Activated T-cell treated with anti-CD3 and anti-CD28 coated beads, Interleukin-2, amount 50 U/mL, for 72 hours (primary cell): ENCODE data around the gene PRUNE2. TPM values are rescaled to one million over a fixed set of nuclear protein-coding genes. Genes with fewer than 3 reads are reported as not detected.

Source experiments
- ATAC-seq, 2 donors: fragments of 150-1000 bp; cut with Tn5 transposase; replicated peaks in 1 of 2; 2 replicates each; pipeline ENCODE4 v1.10.0; 2021; ENCODE audit warnings: moderate library complexity in 2 of 2, mild to moderate bottlenecking in 1 of 2
- DNase-seq, 2 donors: peaks; one replicate each; pipeline ENCODE4 v3.0.0; 2021 to 2022; ENCODE audit warnings: mixed read lengths in 1 of 2
- H3K27ac Mint-ChIP-seq: one replicate; pipeline ENCODE4 v1.8.0; 2022; ENCODE audit warnings: mild to moderate bottlenecking, moderate library complexity, mixed read lengths
- H3K27me3 Mint-ChIP-seq: one replicate; pipeline ENCODE4 v1.8.0; 2022; ENCODE audit warnings: low read depth, mixed read lengths
- H3K36me3 Mint-ChIP-seq, 2 donors: one replicate each; pipeline ENCODE4 v1.8.0; 2022; ENCODE audit warnings: mixed read lengths in 2 of 2, mild to moderate bottlenecking in 1 of 2; ENCODE audit not compliant: insufficient read depth in 2 of 2
- H3K4me1 Mint-ChIP-seq: one replicate; pipeline ENCODE4 v1.8.0; 2022; ENCODE audit warnings: low read depth, mixed read lengths
- H3K4me3 Mint-ChIP-seq, 2 donors: one replicate each; pipeline ENCODE4 v1.8.0; 2022; ENCODE audit warnings: mild to moderate bottlenecking in 2 of 2, mixed read lengths in 2 of 2, moderate library complexity in 2 of 2
- H3K9me3 Mint-ChIP-seq, 2 donors: one replicate each; pipeline ENCODE4 v1.8.0; 2022; ENCODE audit warnings: mixed read lengths in 2 of 2
- total RNA-seq, 2 donors: library from RNA; stranded (reverse); gene quantifications; one replicate each; pipeline ENCODE4 v1.2.3, GENCODE V29; 2022

PRUNE2 gene
- total RNA-seq, 2 donors from 2014 or later = 0.69 to 1.5 TPM

DNA sequence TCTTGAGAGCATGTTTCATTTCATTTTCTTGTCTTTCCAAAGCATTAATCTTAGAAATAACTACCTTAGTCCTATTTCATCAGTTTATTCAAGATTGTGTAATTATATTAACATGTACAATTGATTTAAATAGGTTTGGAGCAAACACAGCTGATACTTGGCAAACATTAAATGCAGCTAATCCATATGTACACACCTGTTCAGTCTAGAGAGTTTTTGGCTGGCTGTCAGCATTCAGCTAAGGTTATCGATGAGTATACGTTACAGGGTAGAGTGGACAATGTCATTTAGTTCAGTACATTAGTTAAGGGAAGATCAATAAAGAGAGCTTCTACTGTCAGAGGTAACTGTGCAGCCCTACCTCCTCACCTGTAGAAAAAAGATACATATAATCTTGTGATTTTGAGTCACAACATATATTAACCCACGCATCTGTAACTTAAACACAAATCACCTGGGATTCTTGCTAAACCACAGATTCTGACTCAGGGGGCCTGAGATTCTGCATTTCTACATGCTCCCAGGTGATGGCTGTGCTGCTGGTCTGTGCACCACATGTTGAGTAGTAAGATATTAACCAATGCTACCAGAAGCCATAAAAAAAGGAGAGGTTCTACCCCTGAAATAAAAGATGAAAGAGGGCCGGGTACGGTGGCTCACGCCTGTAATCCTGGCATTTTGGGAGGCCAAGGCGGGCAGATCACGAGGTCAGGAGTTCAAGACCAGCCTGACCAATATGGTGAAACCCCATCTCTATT is 175.8 kb downstream of the PRUNE2 start:
- no peak for ATAC-seq

GRCh38 chr9:76729116-76729515 is 176.8 kb downstream of the PRUNE2 start:
- Mint-ChIP-seq H3K4me1 (peaks cover 6% of the 10 kb centered on the region), H3K9me3 (no peaks in the 10 kb centered on the region), H3K27ac (no peak overlapping the region), H3K36me3 (no peaks in the 10 kb centered on the region), H3K27me3 (peaks cover 19% of the 10 kb centered on the region), H3K4me3 (no peak overlapping the region)
- DNase-seq = no peak
- no peak for ATAC-seq

More for the DNA sequence above, 175.8 kb downstream of the PRUNE2 start:
- no peaks in the 10 kb centered on the region for H3K9me3 Mint-ChIP-seq
- H3K36me3 Mint-ChIP-seq = no peaks in the 10 kb centered on the region
- H3K4me1 Mint-ChIP-seq = peaks cover 6% of the 10 kb centered on the region
- no peak for DNase-seq
- no peak overlapping the region for H3K4me3 Mint-ChIP-seq
- H3K27ac Mint-ChIP-seq = no peak overlapping the region
- peaks cover 18% of the 10 kb centered on the region for H3K27me3 Mint-ChIP-seq

DNA sequence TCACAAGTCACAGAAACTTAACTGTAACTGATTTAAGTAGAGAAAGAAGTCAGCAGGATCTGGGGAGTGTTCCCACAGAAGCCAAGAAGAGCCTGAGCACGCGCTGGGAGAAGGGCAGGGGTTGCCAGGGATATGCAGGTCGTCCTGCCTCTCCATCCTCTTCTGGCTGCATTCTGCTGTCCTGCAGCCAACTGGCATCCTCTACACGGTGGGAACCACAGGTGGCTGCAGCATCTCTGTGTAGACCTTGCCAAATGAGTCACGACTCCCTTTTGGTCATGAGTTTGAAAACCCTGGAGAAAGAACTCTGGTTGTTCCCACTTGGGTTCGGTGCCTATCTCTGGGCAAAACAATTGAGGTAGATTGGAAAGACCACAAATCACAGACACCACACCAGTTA is 180.0 kb downstream of the PRUNE2 start:
- Mint-ChIP-seq H3K4me1 (no peaks in the 10 kb centered on the region), H3K27ac (no peak overlapping the region), H3K9me3 (no peaks in the 10 kb centered on the region), H3K27me3 (peaks cover 19% of the 10 kb centered on the region), H3K4me3 (no peak overlapping the region), H3K36me3 (no peaks in the 10 kb centered on the region)
- DNase-seq = no peak
- no peak for ATAC-seq

DNA sequence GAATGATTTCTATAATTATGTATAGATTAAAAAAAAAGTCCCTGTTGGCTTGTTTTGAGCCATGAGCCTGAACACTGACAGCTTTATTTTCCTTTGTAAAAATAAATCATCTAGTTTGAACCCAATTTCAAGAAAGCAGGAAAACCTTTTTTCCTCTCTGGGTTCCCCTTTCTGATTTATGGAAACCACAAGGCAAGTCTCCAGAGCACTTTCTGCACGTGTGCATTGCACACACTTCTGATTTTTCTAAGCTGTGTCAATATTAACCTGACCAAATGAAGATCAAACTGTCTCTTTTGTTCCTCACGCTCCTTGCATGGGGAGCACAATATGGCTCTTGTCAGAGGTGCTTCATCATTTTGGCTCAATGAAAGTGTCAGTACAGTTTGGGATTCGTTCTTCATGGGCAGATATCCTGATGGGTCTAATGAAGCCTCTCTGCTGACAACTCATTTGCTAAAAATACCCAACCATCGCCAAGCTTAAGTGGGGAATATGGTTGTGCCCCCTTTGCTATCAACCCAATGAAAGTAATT is 180.8 kb downstream of the PRUNE2 start:
- no peak overlapping the region for H3K27ac Mint-ChIP-seq
- DNase-seq (no peak), ATAC-seq (no peak)
- no peaks in the 10 kb centered on the region for H3K9me3 Mint-ChIP-seq
- no peaks in the 10 kb centered on the region for H3K4me1 Mint-ChIP-seq
- no peaks in the 10 kb centered on the region for H3K36me3 Mint-ChIP-seq
- H3K4me3 Mint-ChIP-seq = no peak overlapping the region
- peaks cover 21% of the 10 kb centered on the region for H3K27me3 Mint-ChIP-seq

GRCh38 chr9:76720245-76720644 is 185.7 kb downstream of the PRUNE2 start:
- ATAC-seq (peak in 1 of 2 donors; percentile 58), DNase-seq (no peak)
- no peak overlapping the region for H3K4me3 Mint-ChIP-seq
- no peaks in the 10 kb centered on the region for H3K9me3 Mint-ChIP-seq
- no peaks in the 10 kb centered on the region for H3K36me3 Mint-ChIP-seq
- H3K27ac Mint-ChIP-seq = no peak overlapping the region
- peaks cover 4% of the 10 kb centered on the region for H3K4me1 Mint-ChIP-seq
- H3K27me3 Mint-ChIP-seq = peaks cover 31% of the 10 kb centered on the region

DNA sequence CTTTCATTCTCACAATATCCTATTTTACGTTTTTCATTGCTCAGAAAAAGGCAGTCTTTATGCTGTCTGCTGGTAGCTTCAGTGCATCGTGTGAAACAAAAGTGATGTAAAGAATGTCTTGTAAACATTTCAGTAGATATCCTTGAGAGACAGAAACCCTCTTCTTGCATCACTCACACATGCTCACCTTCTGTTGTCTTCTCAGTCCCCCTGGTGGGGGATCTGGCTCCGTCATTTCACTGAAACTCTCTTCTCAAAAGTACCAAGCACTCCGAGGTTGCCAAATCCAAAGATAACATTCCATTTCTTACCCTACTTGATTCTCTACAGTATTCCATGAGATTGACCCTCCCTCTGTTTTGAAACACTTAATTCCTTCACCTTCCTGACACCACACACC is 187.7 kb downstream of the PRUNE2 start:
- H3K27ac Mint-ChIP-seq = no peak overlapping the region
- H3K4me1 Mint-ChIP-seq = peaks cover 4% of the 10 kb centered on the region
- DNase-seq = no peak
- no peaks in the 10 kb centered on the region for H3K36me3 Mint-ChIP-seq
- peaks cover 29% of the 10 kb centered on the region for H3K27me3 Mint-ChIP-seq
- ATAC-seq = no peak
- no peak overlapping the region for H3K4me3 Mint-ChIP-seq
- no peaks in the 10 kb centered on the region for H3K9me3 Mint-ChIP-seq

DNA sequence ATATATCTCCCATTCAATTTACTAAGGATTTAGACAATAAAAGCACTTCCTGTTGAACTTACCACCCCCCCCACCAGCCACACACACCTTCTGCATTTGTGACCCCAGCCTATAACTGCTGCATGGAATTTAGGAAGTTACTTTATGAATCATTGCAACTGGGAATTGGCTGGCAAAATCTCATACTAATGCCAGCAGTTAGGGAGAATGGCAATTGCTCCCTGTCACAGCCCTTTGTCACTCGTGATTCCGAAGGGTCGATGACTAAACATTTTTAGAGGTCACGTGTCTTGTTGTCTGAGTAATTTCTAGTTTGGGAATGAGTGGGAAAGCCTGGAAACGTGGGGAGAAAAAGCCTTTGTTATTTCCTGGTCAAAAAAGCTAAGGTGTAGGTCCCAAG is 188.3 kb downstream of the PRUNE2 start:
- H3K27ac Mint-ChIP-seq = no peak overlapping the region
- no peak for DNase-seq
- no peaks in the 10 kb centered on the region for H3K9me3 Mint-ChIP-seq
- peaks cover 4% of the 10 kb centered on the region for H3K4me1 Mint-ChIP-seq
- H3K4me3 Mint-ChIP-seq = no peak overlapping the region
- H3K27me3 Mint-ChIP-seq = peaks cover 29% of the 10 kb centered on the region
- no peaks in the 10 kb centered on the region for H3K36me3 Mint-ChIP-seq
- ATAC-seq = no peak

DNA sequence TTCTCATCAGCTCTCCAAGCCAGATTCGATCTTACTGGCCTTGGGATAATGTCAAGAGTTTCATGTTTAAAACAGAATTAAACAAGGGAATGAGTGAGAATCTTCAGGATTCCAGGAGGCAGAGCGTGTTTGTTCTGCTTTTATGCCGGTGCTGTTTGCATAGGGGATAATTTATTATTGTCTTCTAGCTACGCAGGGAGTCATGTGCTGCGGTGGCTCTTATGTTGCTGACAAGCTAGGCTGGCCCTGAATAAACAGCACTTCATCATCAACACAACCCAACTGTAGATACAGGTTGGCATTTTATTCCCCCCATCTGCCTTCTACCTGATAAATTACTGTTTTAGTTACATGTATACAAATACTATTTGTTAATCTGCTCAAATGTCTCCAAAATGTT is 188.7 kb downstream of the PRUNE2 start:
- Mint-ChIP-seq H3K36me3 (no peaks in the 10 kb centered on the region), H3K27me3 (peaks cover 29% of the 10 kb centered on the region), H3K4me3 (no peak overlapping the region), H3K4me1 (peaks cover 4% of the 10 kb centered on the region), H3K9me3 (no peaks in the 10 kb centered on the region), H3K27ac (no peak overlapping the region)
- no peak for ATAC-seq
- DNase-seq = no peak

DNA sequence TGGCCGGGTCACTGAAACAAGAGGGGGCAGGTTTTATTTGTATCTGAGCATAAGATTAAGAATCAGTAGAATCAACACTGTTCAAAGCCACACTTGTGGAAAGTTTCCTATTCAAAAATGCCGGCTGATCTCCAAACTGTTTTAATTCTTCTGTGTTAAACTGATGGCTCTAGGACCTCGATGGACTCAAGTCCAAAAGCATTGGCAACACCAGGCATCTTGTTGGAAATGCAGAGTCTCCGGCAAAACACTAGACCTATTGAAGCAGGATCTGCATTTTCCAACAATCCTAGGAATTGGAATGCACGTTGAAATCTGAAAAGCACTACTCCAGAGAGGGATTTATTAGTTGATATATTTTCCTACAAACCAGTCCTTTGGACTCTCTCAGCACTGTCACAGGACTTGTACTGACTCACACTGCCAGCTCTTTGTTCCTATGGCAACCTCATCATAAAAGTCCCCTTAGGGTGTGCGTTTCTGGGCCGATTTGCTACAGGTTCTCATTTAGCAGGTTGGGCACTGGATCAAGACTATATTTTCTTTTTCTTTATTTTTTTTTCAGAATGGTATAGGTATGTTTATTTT is 189.7 kb downstream of the PRUNE2 start:
- H3K4me3 Mint-ChIP-seq = no peak overlapping the region

DNA sequence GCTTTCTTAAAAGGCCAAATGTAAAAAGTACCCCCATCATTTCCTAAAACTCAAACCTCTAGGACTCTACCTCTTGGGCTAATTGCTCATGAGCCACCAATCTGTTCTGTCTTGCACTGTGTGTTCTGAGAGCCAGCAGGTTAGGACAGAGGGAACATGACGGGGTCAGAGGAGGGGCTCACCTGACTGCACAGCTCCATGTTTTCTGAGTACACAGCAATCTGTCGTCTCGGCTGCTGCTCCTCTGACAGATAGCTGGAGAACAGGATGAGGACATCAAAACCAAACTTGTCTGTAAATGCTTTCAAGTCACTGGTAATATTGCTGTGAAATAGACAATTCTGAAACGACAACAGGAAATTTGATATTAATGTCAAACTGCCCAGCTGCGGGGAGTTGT is 192.5 kb downstream of the PRUNE2 start:
- no peaks in the 10 kb centered on the region for H3K36me3 Mint-ChIP-seq
- H3K4me3 Mint-ChIP-seq = no peak overlapping the region
- H3K9me3 Mint-ChIP-seq = no peaks in the 10 kb centered on the region
- DNase-seq = no peak
- H3K4me1 Mint-ChIP-seq = peaks cover 4% of the 10 kb centered on the region
- peaks cover 36% of the 10 kb centered on the region for H3K27me3 Mint-ChIP-seq
- H3K27ac Mint-ChIP-seq = no peak overlapping the region
- no peak for ATAC-seq

More for the DNA sequence above, 189.7 kb downstream of the PRUNE2 start:
- ATAC-seq (no peak), DNase-seq (no peak)
- Mint-ChIP-seq H3K36me3 (no peaks in the 10 kb centered on the region), H3K27me3 (peaks cover 29% of the 10 kb centered on the region), H3K9me3 (no peaks in the 10 kb centered on the region), H3K27ac (no peak overlapping the region), H3K4me1 (peaks cover 4% of the 10 kb centered on the region)

DNA sequence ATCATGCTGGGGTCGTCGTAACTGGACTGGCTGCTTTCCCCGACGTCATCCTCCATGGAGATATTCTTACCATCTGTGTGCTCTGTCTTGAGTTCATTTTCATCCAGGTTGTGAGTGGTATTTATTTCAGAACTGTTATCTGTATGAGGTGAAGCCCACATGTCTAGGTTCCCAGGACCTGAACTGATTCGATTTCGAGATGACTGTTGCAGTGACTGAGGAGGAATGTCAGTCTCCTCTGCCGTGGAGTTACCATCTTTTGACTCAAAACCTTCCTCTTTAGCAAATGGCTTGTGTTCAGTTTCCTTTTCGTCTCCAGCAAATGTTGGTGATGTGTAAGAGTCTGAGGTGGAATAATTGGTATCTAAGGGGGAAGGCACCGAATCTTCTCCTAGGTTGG is 196.9 kb downstream of the PRUNE2 start:
- peak in 1 of 2 donors; percentile 23 for ATAC-seq
- DNase-seq = no peak
- no peak overlapping the region for H3K4me3 Mint-ChIP-seq
- no peaks in the 10 kb centered on the region for H3K9me3 Mint-ChIP-seq
- H3K27me3 Mint-ChIP-seq = peaks cover 49% of the 10 kb centered on the region
- H3K36me3 Mint-ChIP-seq = no peaks in the 10 kb centered on the region
- H3K27ac Mint-ChIP-seq = no peak overlapping the region
- peaks cover 7% of the 10 kb centered on the region for H3K4me1 Mint-ChIP-seq

DNA sequence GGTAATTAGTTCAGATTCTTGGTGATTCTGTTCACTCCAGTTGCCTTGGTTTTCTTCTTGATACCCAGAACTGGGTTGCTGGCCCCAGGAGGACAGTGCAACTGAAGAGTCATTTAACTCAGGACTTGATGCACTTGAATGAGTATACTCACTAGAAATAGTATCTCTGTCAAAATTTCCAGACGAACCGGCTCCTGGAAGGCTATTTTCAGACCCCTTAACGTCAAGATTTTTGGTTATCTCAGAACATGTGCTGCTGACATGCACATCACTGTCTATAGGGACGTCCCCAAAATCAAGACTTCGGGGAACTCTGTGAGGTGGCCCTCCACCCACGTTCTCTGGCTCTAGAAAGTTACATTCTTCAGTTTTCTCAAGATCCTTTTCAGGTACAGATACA is 198.4 kb downstream of the PRUNE2 start:
- H3K4me1 Mint-ChIP-seq = peaks cover 7% of the 10 kb centered on the region
- no peaks in the 10 kb centered on the region for H3K9me3 Mint-ChIP-seq
- peaks cover 49% of the 10 kb centered on the region for H3K27me3 Mint-ChIP-seq
- H3K27ac Mint-ChIP-seq = no peak overlapping the region
- peak in 1 of 2 donors; percentile 68 for ATAC-seq
- no peak for DNase-seq
- H3K36me3 Mint-ChIP-seq = no peaks in the 10 kb centered on the region
- H3K4me3 Mint-ChIP-seq = peak overlapping the region in 1 of 2 donors; percentile 33

GRCh38 chr9:76704593-76705204 is 201.2 kb downstream of the PRUNE2 start:
- no peak for ATAC-seq
- Mint-ChIP-seq H3K4me1 (peaks cover 7% of the 10 kb centered on the region), H3K4me3 (peak overlapping the region; percentile 15 to 18), H3K9me3 (no peaks in the 10 kb centered on the region), H3K27ac (no peak overlapping the region), H3K27me3 (peaks cover 56% of the 10 kb centered on the region), H3K36me3 (no peaks in the 10 kb centered on the region)
- peak in 1 of 2 donors; percentile 3 for DNase-seq
